Stimulated activated CD8-positive, alpha-beta memory T cell treated with anti-CD3 and anti-CD28 coated beads, Interleukin-4, amount 100 ng/mL, for 48 hours (primary cell): ENCODE data around the gene VWA7.
A peak's percentile ranks its signal among the peaks of the same experiment; 100 is the strongest.

ENCODE experiments used
- DNase-seq: peaks from one replicate; pipeline ENCODE4 v3.0.0-alpha.2; 2020

VWA7 gene

DNA sequence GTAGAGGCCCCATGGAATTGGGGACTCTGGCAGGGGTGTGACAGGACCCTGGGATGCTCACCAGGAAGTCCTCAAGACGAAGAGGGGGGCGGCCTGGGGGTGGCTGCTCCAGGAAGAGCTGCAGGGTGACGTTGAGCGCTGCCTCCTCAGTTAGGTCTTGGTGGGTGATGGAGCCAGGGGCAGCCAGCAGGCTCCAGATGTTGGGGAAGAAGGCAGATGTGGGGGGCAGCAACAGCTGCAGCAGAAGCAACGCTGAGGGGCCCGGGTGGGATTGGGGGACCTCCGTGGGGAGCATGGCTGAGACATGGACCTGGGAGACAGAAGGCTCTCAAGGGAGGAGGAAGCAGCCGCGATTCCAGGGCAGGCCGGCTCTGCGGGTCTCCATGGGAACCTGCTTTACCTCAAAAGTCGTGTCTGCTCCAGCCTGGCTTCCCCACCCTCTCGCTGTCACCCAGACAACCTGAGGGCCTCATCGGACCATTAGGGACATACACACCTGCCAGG is 591 bp downstream of the VWA7 start:
- DNase-seq, result no peak

DNA sequence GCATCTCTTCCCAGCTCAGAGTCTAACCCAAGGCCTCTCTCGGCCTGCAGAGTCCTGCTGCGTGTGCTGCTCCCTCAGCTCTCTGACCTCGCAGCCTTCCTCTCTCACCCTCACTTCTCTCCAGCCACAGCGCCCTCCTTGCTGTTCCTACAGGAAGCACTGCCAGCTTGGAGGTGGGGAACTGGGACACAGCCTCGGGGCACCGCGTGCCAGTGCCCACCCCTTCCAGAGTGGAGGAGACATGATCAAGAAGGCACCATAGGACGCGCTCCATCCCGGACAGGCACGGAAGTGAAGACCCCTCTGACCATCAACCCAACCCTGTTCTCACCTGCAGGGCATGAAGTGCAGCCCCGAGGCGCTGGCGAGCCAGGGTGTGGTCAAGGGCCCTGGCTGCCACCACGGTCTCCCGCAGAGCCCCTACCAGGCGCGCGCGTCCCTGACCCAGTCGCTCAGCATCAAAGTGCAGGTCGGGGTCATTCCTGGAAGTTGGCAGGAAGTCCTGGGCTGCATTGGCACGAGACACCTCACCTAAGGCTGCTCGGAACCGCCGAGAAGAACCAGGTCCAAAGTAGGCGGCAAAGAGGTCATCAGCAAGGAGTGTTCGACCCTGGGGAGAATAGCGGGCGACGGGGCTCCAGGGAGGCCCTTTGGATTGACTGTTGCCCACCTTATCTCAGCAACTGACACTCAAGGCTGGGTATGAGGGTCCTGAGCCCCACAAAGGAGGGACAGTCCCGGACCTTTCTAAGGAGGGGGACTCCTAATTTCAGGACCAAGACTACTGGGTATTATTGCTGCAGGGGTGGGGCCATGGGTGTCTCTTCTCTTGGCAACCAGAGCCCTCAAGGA is 1.3 kb downstream of the VWA7 start:
- DNase-seq, result no peak

DNA sequence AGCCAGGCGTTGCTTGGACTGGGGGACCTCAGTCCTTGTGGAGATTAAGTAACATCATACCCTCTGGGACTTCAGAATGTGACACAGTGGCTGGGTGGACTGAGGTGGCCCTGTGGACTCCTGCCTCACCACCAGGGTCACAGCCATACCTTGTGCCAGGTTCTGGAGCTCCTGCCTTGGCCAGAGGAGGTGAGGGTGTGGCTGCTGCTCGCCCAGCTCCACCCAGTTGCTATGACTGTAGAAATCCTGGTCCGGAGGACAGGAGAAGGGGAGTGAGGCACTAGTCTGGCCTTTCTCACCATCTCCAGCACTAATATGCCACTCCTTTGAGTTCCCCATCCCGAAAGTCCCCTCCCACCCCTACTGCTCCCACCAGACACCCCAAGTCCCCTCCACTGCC is 1.9 kb downstream of the VWA7 start:
- DNase-seq, result no peak

DNA sequence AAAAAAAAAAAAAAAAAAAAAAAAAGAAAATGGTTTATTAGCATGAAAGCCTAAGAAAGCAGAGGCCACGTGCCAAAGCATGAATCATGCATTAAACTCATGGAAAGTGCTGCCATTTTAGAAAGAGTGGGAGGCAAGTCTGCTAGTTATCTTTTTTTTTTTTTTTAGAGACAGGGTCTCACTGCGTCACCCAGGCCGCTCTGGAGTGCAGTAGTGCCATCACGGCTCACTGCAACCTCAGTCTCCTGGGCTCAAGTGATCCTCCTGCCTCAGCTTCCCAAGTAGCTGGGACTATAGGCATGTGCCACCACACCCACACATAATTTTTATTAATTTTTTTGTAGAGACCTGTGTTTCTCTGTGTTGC is 5.2 kb downstream of the VWA7 start:
- no peak for DNase-seq

DNA sequence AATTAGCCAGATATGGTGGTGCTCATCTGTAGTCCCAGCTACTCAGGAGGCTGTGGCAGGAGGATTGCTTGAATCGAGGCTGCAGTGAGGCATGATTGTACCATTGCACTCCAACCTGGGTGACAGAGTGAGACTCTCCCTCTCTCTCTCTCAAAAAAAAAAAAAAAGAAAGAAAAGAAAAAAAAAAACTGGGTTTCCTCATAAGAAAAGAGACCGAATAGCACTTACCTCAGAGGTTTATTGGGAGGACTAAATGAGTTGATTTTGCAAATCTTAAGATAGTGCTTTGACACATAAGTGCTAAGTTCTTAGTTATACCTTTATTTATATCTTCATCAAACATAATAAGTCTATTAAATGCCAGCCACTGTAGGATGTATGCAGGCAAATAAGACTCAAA is 6.3 kb downstream of the VWA7 start:
- DNase-seq, result no peak

GRCh38 chr6:31769684-31770371 is 7.3 kb downstream of the VWA7 start:
- peak; percentile 93 for DNase-seq

DNA sequence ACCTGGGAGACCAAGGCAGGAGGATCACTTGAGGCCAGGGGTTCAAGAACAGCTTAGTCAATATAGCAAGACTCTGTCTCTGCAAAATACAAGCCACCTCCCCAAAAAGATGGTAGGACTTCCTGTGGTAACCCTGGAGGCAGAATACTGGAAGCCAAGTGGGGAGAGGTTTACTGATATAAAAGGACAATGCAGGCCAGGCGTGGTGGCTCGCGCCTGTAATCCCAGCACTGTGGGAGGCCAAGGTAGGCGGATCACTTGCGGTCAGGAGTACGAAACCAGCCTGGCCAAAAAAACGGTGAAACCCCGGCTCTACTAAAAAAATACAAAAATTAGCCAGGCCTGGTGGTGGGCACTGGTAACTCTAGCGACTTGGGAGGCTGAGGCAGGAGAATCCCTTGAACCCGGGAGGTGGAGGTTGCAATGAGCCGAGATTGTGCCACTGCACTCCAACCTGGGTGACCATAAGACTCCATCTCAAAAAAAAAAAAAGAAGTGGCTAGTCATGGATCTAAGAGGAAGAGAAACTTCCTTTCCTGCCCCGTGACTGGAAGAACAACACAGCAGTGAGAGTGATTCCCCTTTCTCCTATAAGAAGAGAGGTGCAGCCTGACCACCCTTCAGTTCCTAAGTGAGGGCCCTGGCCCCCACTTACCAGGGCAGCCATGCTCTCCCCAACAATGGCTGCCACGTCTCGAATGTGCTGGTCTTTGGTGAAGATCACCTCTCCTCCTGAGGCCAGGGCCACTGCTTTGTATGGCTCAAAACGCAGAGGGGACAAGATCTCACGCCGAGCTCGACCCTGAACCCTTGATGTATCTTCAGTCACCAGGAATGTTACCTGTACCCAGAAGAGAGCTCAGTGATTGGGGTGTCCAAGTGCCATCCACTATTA is 8.5 kb downstream of the VWA7 start:
- no peak for DNase-seq

- no peak for DNase-seq
Measured at GRCh38 chr6:31767096-31767645, 10.0 kb downstream of the VWA7 start.

- DNase-seq, result no peak
Measured at GRCh38 chr6:31765910-31766794, 11.0 kb downstream of the VWA7 start.

DNA sequence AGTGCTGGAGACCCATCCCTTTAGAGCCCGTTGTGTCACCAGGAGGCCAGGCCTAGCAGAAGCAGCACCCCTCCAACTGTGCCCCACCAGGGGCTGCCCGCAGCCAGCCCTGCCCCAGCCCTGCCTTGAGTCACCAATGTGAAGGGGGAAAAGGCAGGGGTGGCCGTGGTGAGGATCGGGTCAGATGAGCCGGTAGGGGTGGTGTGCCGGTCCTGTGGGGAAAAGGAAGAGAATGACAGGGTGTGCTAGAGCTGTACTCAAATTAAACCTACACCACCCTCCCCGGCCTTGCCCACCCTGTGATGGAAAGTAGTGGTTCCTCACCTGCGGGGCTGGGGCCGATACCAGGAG is 11.6 kb downstream of the VWA7 start:
- no peak for DNase-seq

DNA sequence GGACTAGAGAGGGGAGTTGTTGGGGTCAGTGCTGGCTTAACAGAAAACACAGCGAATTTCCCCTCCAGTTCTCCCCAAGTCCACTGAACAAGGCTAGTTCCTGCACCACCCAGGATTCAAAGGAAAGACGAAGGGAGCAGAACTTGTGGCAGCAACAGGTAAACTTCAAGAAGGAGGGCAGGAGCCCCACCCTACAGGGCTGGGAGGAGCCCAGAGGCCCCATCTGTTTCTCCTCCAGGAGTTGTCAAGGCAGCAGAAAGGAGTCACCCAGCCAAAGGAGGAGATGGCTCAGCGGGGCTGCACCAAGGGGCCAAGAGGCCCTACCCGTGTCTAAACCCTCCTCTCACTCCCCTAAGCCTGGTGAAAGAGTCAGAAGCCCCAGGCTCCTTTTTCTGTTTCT is 12.9 kb downstream of the VWA7 start:
- DNase-seq, result no peak

DNA sequence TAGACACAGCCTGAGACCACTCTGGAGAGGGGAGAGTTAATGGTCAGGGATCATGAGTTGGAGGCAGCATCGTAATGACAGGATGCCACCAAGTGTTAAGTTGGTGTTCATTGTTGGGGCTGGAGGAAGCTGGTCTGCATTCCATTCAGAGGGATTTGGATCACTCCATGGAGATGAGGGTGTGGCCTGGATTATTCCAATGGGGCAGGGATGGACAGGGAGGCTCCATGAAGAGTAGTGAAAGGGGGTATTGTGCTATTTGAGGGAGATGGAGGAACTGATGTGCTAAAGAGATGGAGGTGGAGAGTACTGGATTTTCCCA is 13.5 kb downstream of the VWA7 start:
- no peak for DNase-seq

- DNase-seq, result no peak
Measured at GRCh38 chr6:31762878-31763618, 14.1 kb downstream of the VWA7 start.

DNA sequence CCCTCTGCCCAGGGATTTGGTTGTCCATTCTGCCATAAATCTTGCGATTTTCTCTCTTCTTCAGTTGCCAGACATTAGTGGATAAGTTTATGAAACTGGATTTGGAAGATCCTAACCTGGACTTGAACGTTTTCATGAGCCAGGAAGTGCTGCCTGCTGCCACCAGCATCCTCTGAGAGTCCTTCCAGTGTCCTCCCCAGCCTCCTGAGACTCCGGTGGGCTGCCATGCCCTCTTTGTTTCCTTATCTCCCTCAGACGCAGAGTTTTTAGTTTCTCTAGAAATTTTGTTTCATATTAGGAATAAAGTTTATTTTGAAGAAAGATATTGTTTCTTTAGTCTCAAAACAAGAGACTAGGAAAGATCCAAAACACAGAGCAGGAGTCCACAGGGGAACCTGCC is 14.8 kb downstream of the VWA7 start, which contains the start of gene SAPCD1:
Gene SAPCD1, plus strand, starts transcription at position 301 of the 400 bp plus-strand sequence. CDS start 399 bp downstream, outside the sequence.
- DNase-seq, result no peak

GRCh38 chr6:31761343-31761742 is 15.8 kb downstream of the VWA7 start:
- no peak for DNase-seq

- no peak for DNase-seq
Measured at GRCh38 chr6:31760790-31761189, 16.3 kb downstream of the VWA7 start.

DNA sequence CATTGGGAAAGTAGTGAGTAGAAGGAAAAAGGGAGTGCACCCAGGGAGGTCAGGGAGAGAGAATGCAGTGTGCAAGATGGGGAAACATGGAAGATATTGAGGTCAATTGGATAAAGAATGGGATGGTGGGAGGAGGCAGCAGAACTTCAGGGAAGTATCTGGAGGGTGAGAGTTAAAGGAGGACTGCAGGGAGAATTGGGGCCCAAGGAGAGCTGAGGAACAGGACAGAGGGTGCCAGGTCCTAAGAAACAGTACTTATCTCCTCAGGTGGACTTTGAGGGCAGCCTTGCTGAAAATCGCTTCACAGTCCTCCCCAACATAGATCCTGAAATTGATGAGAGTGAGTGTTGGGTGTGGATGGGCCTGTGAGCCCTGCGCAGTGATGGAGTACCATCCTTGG is 18.8 kb downstream of the VWA7 start:
- no peak for DNase-seq

DNA sequence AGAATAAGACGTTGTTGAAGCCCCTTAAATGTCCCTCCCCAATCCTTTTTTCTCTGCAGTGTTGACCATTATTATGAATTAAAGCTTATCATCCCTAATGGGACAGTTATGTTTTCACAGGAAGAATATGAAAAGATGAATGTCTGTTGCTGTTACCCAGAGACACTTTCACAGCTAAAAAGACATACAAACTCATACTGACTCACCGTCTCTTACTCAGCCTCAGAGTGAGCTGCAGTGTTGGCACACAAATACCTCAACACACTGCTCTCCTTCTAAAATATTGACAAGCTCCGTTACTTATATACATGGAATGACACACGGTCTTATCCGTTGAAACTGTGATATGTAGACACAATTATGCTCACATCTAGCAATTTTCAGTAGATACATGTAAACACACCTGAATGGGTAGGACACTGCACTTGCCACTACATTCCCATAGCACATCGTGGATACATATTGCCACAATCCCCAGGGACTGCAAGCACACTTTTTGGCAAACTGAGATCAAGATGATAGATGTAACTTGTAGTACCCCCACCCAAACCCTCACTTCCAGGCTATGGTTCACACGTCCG is 24.3 kb downstream of the VWA7 start:
- DNase-seq, result no peak

GRCh38 chr6:31750411-31751022 is 26.6 kb downstream of the VWA7 start:
- DNase-seq, result no peak

- no peak for DNase-seq
Measured at GRCh38 chr6:31749301-31750036, 27.7 kb downstream of the VWA7 start.
